ENCODE measurements around the gene RFTN2.

- TF ChIP-seq CTCF (IDR thresholded peaks at IDR 0.05; ENCODE audit: low read length) (no peak), EZH2 (IDR thresholded peaks at IDR 0.05; ENCODE audit: borderline replicate concordance, low read length) (no peak)
These were observed 3.0 kb downstream of the RFTN2 start for GRCh38 chr2:197672371-197672893.
